ENCODE results near the gene SLC25A34.
"Not testable (repeated sequence)": the region's sequence is repeated elsewhere in the genome, so short reads cannot be mapped to it uniquely, and the experiment has no call there.

The SLC25A34 gene

GRCh38 chr1:15736038-15736891 lies at the start of gene SLC25A34:
TSS of gene SLC25A34 (plus strand) at chr1:15736258. CDS start at chr1:15736486, 228 bp downstream.
- DNase-seq (ENCODE audit: low spot score) = no peak

GRCh38 chr1:15687446-15687845 lies 48.6 kb upstream of the SLC25A34 start:
- no peak for DNase-seq (ENCODE audit: low spot score)

- no peak for DNase-seq (ENCODE audit: low spot score)
Observed at GRCh38 chr1:15690317-15690716, 45.7 kb upstream of the SLC25A34 start.

DNA sequence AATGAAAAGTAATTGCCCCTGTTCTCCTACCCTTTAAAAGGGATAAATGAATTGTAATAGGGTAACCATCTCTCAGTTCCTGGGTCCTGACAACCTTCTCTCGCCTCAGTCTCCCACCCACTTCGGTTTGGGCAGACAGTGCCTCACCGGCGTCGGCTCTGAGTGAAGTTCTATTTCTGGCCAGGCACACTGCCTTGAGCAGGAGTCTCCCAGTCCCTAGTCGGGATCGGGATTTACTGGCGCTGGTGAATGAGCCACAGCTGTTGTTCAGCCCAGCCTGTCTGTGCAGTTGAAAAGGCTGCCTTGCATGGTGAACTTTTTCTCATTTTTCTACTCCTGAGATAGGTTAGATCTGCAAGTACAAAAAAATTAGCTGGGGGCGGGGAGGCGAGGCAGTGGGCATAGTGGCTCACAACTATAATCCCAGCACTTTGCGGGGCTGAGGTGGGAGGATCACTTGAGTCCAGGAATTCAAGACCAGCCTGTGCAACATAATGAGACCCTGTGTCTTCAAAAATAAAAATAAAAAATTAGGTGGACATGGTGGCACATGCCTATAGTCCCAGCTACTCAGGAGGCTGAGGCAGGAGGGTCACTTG lies 44.5 kb upstream of the SLC25A34 start:
- DNase-seq (ENCODE audit: low spot score) = no peak

DNA sequence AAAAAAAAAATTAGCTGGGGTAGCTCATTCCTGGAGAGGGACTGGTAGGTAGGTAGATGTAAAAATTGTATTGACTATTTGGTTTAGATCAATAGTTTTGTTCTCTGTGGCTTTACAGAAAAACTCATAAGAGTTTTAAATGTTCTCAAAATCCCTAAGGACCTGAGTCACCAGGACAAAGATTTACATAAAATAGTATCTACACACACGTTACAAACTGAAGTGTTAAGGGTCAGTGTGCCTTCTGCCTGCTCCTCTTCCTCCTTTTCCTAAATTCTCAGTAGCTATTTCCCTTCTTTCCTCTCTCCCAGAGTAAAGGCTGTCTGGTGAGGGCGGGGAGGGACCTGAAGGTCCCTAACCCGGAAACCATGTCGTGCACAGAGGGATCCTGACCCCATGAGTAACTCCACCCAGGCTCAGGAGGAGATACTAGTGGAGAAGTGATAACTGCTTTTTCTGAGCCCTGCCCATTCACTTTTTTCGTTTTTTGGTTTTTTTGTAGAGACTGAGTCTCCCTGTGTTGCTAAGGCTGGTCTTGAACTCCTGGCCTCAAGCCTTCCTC lies 43.9 kb upstream of the SLC25A34 start:
- DNase-seq (ENCODE audit: low spot score) = no peak

- DNase-seq (ENCODE audit: low spot score) = no peak
Observed at GRCh38 chr1:15693371-15693770, 42.7 kb upstream of the SLC25A34 start.

- no peak for DNase-seq (ENCODE audit: low spot score)
Observed at GRCh38 chr1:15696956-15697521, 39.0 kb upstream of the SLC25A34 start.

DNA sequence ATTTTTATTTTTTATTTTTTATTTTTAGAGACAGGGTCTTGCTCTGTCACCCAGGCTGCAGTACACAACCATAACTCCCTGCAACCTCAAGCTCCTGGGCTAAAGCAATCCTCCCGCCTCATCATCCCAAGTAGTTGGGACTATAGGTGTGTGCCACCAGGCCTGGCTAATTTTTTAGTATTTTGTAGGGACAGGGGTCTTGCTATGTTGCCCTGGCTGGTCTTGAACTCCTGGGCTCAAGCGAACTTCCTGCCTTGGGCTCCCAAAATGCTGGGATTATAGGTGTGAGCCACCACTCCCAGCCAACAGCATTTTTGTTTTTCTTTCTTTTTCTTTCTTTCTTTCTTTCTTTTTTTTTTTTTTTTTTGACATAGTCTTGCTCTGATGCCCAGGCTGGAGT lies 37.9 kb upstream of the SLC25A34 start:
- no peak for DNase-seq (ENCODE audit: low spot score)

DNA sequence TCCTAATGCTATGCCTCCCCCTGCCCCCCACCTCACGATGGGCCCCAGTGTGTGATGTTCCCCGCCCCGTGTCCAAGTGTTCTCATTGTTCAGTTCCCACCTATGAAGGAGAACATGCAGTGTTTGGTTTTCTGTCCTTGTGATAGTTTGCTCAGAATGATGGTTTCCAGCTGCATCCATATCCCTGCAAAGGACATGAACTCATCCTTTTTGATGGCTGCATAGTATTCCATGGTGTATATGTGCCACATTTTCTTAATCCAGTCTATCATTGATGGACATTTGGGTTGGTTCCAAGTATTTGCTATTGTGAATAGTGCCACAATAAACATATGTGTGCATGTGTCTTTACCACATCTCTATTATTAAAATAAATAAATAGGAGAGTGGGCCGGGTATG lies 36.7 kb upstream of the SLC25A34 start:
- DNase-seq (ENCODE audit: low spot score) = not testable (repeated sequence)

GRCh38 chr1:15700508-15700907 lies 35.5 kb upstream of the SLC25A34 start:
- no peak for DNase-seq (ENCODE audit: low spot score)

DNA sequence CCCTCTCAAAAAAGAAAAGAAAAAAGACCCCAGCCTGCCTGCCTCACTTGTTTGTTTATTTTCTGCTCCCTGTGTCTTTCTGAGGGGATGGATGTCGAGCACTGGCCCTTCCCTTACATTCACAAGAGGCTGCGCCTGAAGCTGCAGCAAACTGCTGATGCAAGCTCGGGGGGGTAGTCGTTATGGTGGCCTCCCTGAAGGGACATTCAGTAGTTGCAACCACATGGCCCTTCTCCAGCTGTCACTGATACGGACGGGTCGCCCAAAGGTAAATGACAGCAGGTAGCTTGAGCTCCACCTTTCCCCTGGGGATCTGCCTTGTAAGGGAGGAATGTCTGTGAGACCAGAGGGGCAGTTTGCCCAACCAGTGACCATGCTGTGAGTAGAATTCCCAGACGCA lies 34.3 kb upstream of the SLC25A34 start:
- DNase-seq (ENCODE audit: low spot score) = no peak

DNA sequence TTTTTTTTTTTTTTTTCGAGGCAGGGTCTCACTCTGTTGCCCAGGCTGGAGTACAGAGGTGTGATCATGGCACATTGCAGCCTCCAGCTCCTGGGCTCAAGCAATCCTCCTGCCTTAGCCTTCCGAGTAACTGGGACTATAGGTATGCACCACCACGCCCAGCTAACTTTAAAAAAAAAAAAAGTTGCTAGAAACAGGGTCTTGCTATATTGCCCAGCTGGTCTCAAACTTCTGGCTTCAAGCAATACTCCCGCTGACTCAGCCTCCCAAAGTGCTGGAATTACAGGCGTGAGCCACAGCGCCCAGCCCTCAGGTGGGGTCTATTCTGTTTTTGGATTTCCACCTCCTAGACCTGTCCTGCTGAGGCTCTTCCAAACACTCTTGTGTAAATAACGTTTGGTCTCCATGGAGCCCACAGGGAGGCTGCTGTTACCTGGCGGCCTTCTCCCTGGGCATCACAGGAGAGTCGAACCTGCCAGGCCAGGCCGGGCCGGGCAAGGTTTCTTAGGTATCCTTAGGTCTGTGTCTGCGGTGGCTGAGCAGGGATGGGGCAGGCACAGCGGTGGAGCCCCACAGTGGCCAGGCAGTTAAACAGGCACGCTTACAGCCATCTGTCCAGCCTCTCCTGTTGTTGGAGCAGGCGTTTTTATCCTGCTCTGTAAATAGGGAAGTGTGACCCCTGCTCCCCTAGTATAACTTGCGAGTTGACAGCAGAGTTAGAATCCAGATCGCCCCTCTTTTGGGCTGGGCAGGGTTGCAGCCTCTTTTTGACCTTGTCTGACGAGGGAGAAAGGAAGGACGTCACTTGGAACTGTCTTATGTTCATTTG lies 33.1 kb upstream of the SLC25A34 start:
- DNase-seq (ENCODE audit: low spot score) = peak; percentile 41

DNA sequence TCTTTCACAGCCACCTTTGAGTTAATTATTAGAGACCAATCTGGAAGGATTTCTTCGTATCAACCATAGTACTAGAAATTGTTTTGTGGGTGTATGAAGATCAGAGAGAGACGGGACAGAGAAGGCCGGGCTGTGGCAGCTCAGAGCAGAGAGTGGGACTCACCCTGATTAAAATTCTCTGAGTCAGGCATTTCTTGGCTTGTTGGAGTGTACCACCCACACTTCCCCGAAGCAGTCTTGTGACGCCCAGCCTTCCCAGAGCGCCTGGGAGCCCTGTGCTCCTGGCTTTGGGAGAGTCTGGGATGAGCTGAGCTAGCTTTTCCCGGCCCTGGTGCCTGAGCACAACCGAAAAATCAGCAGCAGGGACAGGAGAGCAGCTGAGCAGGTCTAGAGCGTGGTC lies 32.5 kb upstream of the SLC25A34 start:
- DNase-seq (ENCODE audit: low spot score) = peak; percentile 91

- DNase-seq (ENCODE audit: low spot score) = no peak
Observed at GRCh38 chr1:15704526-15705183, 31.4 kb upstream of the SLC25A34 start.

GRCh38 chr1:15705184-15705566 lies 30.9 kb upstream of the SLC25A34 start:
- DNase-seq (ENCODE audit: low spot score) = no peak

GRCh38 chr1:15706751-15707150 lies 29.3 kb upstream of the SLC25A34 start:
- DNase-seq (ENCODE audit: low spot score) = no peak

GRCh38 chr1:15707239-15707925 lies 28.7 kb upstream of the SLC25A34 start:
- DNase-seq (ENCODE audit: low spot score) = no peak

- no peak for DNase-seq (ENCODE audit: low spot score)
Observed at GRCh38 chr1:15708486-15709137, 27.4 kb upstream of the SLC25A34 start.

- DNase-seq (ENCODE audit: low spot score) = no peak
Observed at GRCh38 chr1:15709226-15709625, 26.8 kb upstream of the SLC25A34 start.

DNA sequence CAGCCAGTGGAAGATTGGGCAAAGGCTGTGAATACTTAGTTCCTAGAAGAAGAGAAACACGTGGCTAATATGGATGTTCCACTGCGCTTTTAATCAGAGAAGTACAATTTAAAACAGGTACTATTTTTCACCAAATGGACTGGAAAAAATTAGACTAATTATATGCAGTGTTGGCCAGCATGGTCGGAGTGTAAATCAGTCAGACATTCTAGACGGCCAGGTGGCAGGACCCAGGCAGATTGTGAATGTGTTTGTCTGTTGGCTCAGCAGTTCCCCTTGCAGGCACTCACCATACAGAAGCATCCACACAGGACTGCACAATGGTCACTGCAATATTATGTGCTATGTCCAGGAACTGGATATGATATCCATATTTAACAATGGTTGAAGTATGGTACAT lies 23.9 kb upstream of the SLC25A34 start:
- no peak for DNase-seq (ENCODE audit: low spot score)
